GM18858 (cell line): ENCODE results near the gene ZNF560.
"Not testable (repeated sequence)": the region's sequence is repeated elsewhere in the genome, so short reads cannot be mapped to it uniquely, and the experiment has no call there.

Source experiments
- ATAC-seq: cut with Tn5 transposase; IDR thresholded peaks from one replicate; pipeline ENCODE4 v1.9.1; 2021; ENCODE audit not compliant: unreplicated experiment

Gene ZNF560

DNA sequence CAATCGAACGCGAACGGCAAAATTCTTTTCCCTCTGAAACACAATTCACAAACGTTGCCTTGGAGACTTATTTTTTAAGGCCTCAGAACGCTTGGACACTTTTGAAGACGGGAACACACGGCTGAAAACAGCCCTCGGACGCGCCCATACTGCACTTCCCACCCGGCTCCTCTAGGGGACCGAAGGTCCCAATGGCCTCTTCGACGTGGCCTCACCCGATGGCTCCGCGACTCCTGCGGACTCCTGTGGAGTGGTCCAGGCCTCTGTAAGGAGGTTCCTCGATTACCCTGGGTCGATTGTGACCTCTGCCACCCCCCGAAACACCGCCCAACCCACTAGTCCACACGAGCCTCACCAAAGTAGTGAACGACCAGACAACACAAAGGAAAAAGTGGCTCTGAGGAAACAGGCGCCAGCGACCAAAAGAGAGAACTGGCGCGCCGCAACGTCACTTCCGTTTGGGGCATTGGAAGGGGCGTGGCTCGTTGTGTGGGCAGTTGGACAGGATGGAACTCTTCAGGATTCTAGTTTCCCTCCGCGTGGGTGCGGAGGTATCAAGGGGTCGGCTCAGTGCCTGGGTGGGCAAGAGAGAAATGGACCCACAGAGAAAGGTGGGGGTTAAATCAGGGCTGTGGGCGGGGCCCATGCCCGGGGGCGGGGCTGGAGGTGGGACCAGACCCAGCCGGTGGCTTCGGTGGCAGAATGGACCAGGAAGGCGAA is at the start of gene ZNF560:
ZNF560 (minus strand) TSS at position 434 of the 720 bp plus-strand sequence. CDS start 23,303 bp downstream, outside the sequence.
- no peak for ATAC-seq

DNA sequence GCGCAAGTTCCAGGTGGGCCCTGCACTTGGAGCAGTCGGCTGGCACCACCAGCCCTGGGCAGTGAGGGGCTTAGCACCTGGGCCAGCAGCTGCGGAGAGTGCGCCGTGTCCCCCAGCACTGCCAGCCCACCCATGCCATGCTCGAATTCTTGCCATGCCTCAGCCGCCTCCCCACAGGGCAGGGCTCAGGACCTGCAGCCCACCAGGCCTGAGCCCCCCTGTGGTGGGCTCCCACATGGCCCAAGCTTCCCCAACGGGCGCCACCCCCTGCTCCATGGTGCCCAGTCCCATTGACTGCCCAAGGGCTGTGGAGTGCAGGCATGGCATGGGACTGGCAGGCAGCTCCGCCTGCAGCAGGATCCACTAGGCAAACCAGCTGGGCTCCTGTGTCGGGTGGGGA is 49.5 kb upstream of the ZNF560 start:
- ATAC-seq, result no peak

GRCh38 chr19:9541281-9541680 is 42.9 kb upstream of the ZNF560 start:
- not testable (repeated sequence) for ATAC-seq

- not testable (repeated sequence) for ATAC-seq
Measured at GRCh38 chr19:9539921-9540320, 41.5 kb upstream of the ZNF560 start.

DNA sequence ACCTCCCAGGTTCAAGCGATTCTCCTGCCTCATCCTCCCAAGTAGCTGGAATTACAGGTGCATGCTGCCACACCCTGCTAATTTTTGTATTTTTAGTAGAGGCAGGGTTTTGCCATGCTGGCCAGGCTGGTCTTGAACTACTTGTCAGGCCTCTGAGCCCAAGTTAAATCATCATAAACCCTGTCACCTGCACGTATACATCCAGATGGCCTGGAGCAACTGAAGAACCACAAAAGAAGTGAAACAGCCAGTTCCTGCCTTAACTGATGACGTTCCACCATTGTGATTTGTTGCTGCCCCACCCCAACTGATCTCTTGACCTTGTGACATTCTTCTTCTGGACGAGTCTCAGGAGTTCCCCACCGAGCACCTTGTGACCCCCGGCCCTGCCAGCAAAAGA is 40.8 kb upstream of the ZNF560 start:
- not testable (repeated sequence) for ATAC-seq

DNA sequence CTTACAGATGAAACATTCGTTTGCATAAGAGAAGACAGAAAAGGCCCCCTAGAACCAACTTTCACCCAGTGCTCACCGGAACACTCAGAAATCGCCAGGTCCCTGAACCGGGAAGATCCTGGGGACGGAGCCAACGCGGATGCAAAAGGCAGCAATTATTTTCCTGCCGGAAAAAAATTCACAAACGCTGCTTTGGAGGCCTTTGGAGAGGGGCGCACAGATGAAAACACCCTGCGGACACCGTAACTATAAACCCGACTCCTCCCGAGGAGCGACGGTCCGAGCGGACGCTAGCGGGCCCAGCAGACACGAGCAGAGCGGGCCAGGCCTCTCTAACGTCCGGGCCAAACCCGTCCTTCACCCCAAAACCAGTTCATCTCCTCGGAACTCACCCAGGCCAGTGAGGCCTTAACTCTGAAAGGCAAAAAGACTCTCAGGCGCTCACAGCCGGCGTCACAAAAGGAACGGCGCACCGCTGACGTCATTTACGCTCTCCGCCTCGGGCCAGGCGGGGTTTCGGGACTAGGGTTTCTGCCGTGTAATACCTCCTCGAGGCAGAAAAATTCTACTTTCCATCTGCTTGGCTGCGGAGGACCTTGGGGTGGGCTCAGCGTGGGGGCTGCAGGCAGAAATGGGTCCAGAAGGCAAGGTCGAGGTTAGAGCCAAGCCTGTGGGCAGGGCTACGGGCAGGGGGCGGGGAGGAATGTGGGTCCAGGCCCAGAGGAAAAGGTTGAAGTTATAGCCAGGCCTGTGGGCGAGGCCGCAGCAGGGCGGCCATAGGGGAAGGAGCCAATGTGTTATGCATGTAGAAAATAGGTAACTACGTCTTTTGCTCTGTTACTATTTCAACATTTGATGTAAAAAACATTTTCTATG is 40.0 kb upstream of the ZNF560 start, which contains the start of gene ZNF426:
ZNF426 (minus strand) TSS at position 463 of the 876 bp plus-strand sequence. CDS start 2,413 bp downstream, outside the sequence.
- no peak for ATAC-seq

DNA sequence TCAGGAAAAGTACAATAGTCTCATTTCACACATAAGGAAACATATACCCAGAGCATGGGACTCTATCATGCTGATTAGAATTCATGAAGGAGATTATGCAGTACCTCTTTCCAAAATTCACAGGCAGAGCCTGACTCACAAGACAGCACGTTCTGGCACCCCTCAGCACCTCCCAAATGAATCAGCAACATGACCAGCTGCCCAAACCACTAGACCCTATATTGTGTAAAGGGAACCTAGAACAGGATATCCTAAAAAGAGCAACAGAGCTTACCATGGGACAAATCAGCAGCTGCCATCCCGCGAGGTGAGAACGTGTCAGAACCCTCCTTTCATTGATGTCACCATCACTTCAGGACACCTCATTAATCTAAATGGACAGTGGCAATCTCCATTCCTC is 37.5 kb upstream of the ZNF560 start:
- ATAC-seq, result no peak

GRCh38 chr19:9531933-9532332 is 33.5 kb upstream of the ZNF560 start:
- no peak for ATAC-seq

GRCh38 chr19:9528757-9529336 is 30.4 kb upstream of the ZNF560 start:
- ATAC-seq, result no peak

DNA sequence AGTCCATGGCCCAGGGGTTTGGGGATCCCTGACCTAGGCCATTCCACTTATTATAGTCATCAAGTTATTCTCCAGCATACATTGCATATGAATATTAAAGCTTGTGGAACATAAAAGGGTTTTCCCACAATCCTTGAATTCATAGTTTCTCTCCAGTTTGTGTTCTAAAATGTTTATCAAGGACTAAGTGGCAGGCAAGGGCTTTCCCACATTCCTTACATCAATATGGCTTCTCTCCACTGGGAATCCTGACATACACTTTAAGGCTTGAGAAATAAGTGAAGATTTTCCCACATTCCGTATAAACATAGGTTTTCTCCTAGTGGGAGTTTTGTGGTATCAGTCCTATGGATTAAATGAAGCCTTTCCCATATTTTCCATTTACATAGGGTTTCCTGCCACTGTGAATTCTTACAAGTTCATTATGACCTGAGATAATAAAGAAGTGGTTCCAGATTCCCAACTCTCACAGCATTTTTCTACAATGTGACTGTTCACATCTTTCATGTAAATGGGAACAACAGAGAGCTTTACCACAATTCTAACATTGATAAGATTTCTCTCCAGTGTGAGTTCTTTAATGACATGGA is 25.6 kb upstream of the ZNF560 start:
- ATAC-seq, result no peak

- no peak for ATAC-seq
Measured at GRCh38 chr19:9507285-9507684, 8.9 kb upstream of the ZNF560 start.

- ATAC-seq, result no peak
Measured at GRCh38 chr19:9500796-9501195, 2.4 kb upstream of the ZNF560 start.

DNA sequence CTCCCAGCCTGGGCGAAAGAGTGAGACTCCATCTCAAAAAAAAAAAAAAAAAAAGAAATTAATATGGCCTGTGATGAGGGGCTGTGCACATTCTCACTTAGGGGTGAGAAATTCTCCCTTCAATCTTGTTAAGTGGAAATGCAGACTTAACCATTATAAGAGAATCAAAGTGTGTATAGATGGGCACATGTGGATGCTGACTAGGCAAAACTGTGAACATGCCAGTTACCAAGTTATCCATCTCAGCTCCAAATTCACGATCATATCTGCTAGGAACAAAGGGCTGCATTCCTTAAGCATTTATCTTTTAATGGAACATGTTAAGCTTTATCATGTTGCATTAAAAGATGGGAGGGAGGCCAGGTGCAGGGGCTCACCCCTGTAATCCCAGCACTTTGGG is 4.3 kb downstream of the ZNF560 start:
- ATAC-seq, result no peak

DNA sequence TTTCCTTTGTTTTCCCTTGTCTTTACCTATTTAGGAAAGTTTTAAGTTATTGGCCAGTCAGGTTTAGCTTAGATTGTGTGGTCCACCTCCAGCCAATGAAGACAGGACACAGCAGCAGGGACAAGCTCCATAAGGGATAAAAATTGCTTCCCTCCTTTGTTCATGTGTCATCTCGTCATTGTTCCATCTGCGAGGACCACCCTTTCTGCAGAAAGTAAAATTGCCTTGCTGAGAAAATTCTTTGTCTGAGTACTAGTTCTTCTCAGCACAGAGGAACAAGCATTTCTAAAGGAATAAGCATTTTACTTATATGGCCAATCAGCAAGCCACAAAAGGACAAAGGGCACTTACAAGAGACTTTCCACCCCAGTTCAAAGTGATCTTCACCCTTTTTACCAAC is 11.4 kb downstream of the ZNF560 start:
- no peak for ATAC-seq

DNA sequence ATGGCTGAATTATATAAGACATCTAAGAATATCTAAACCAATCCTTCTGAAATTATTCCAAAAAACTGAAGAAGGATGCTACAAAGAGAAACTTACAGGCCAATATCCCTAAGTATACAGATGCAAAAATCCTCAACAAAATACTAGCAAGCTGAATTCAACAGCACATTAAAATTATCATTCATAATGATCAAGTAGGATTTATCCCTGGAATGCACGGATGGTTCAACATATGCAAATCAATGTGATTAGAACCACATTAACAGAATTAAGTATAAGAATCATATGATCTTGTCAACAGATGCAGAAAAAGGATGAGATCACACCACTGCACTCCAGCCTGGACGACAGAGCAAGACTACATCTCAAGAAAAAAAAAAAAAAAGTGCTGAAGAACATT is 13.3 kb downstream of the ZNF560 start:
- no peak for ATAC-seq

DNA sequence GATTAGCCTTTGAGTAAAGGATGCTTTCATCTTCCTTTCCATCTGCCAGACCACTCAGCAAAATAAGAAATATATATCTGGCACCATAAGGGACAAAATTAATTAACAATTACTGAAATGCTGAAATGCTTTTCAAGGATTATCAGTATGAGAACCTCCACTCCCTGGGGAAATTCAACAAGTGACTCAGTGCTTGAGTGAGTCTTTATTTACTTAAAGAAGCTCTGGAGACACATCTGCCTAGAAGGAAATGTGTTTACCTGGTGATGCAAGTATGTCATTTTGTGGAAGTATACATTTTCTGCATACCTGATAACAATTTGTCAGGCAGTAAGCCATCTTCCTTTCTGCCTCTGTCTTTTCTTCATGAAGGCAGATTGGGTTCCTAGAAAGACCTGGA is 23.4 kb downstream of the ZNF560 start:
- ATAC-seq, result no peak

GRCh38 chr19:9467161-9467560 is 31.3 kb downstream of the ZNF560 start:
- ATAC-seq, result no peak

DNA sequence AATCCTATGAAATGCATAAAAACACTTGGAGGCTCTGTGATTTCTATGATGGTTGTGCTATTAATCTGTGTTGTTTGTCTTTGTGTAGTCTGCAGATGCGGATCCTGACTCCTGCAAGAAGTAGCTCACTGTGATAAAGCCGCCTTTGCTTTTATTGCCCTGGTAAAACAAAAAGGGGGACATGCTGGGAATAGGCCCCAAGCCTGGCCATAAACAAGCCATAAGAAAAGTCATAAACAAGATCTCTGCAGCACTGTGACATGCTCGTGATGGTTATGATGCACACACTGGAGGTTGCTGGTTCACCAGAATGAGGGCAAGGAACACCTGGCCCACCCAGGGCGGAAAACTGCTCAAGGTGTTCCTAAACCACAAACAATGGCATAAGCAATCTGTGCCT is 36.5 kb downstream of the ZNF560 start:
- no peak for ATAC-seq

- ATAC-seq, result no peak
Measured at GRCh38 chr19:9456018-9456689, 42.3 kb downstream of the ZNF560 start.

- no peak for ATAC-seq
Measured at GRCh38 chr19:9453953-9454352, 44.5 kb downstream of the ZNF560 start.

DNA sequence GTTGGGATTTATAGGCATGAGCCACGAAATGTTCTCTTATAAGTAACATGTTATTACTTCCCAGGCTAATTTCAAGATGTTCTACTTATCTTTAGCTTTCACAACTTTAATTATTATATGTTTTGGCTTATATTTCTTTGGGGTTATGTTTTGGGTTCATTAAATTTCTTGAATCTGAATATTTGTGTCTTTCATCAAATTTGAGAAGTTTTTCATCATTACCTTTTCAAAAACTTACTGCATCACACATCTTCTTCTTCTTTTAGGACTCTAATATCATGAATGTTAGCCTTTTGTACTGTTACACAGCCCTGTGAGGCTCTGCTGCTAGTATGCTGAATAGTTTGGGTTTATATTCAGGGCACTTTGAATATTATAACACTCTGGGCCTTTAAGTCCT is 53.4 kb downstream of the ZNF560 start:
- no peak for ATAC-seq
